Calu3 (cell line): ENCODE results near the gene HLCS. TPM values are rescaled to one million over a fixed set of nuclear protein-coding genes. Genes with fewer than 3 reads are reported as not detected.

Source experiments
- BruUV-seq: library from RNA; stranded (reverse); fragments of 400-500 nt; replicated peaks from 2 replicates; lab custom pipeline; 2021; lab: Mats Ljungman, UMichigan
- CTCF ChIA-PET: fragments of 300-600 bp; sonication (Branson Sonifier 250); formaldehyde crosslinking; loops from one replicate; lab custom pipeline; 2022; ENCODE audit warnings: antibody characterized with exemption; lab: Charles Lee
- DNase-seq: peaks from one replicate; pipeline ENCODE4 v3.0.0; 2022
- H3K27ac Mint-ChIP-seq: one replicate; pipeline ENCODE4 v1.8.0; 2022; ENCODE audit warnings: mixed read lengths; ENCODE audit not compliant: unreplicated experiment
- H3K27me3 Mint-ChIP-seq: one replicate; pipeline ENCODE4 v1.8.0; 2022; ENCODE audit warnings: mixed read lengths; ENCODE audit not compliant: unreplicated experiment
- H3K36me3 Mint-ChIP-seq: one replicate; pipeline ENCODE4 v1.8.0; 2022; ENCODE audit warnings: mild to moderate bottlenecking, moderate library complexity, mixed read lengths; ENCODE audit not compliant: insufficient read depth, unreplicated experiment
- H3K4me1 Mint-ChIP-seq: one replicate; pipeline ENCODE4 v1.8.0; 2022; ENCODE audit warnings: mild to moderate bottlenecking, low read depth, mixed read lengths; ENCODE audit not compliant: unreplicated experiment
- H3K4me3 Mint-ChIP-seq: one replicate; pipeline ENCODE4 v1.8.0; 2022; ENCODE audit warnings: mild to moderate bottlenecking, low read depth, moderate library complexity, mixed read lengths; ENCODE audit not compliant: unreplicated experiment
- H3K9me3 Mint-ChIP-seq: one replicate; pipeline ENCODE4 v1.8.0; 2022; ENCODE audit warnings: low read depth, mixed read lengths; ENCODE audit not compliant: unreplicated experiment
- intact Hi-C: fragments of 100-400 bp; cut with micrococcal nuclease; formaldehyde crosslinking; loops from one replicate; pipeline ENCODE4 v1.10.0; 2022; ENCODE audit not compliant: unreplicated experiment
- total RNA-seq: library from RNA; stranded (reverse); gene quantifications from 2 replicates; pipeline ENCODE4 v1.2.3, GENCODE V29; 2022
- TF ChIP-seq, protein P1 (sequence below): fragments of 200-600 bp; IDR thresholded peaks from one replicate; pipeline ENCODE4 v1.8.0; 2022; ENCODE audit warnings: antibody characterized with exemption; ENCODE audit not compliant: unreplicated experiment

Gene HLCS
- total RNA-seq, 1 experiment from 2014 or later = 18.4 TPM

- no peak overlapping the region for H3K27ac Mint-ChIP-seq
- no TSS peak for BruUV-seq
- peaks cover 9% of the 10 kb centered on the region for H3K4me1 Mint-ChIP-seq
- no peaks in the 10 kb centered on the region for H3K9me3 Mint-ChIP-seq
- no peaks in the 10 kb centered on the region for H3K36me3 Mint-ChIP-seq
- intact Hi-C loops = loop anchor here (2.0 kb wide), 1 partner anchor 35 kb away; no protein-coding TSS in a partner anchor
- H3K4me3 Mint-ChIP-seq = no peak overlapping the region
- no peaks in the 10 kb centered on the region for H3K27me3 Mint-ChIP-seq
- TF ChIP-seq, protein P1, sequence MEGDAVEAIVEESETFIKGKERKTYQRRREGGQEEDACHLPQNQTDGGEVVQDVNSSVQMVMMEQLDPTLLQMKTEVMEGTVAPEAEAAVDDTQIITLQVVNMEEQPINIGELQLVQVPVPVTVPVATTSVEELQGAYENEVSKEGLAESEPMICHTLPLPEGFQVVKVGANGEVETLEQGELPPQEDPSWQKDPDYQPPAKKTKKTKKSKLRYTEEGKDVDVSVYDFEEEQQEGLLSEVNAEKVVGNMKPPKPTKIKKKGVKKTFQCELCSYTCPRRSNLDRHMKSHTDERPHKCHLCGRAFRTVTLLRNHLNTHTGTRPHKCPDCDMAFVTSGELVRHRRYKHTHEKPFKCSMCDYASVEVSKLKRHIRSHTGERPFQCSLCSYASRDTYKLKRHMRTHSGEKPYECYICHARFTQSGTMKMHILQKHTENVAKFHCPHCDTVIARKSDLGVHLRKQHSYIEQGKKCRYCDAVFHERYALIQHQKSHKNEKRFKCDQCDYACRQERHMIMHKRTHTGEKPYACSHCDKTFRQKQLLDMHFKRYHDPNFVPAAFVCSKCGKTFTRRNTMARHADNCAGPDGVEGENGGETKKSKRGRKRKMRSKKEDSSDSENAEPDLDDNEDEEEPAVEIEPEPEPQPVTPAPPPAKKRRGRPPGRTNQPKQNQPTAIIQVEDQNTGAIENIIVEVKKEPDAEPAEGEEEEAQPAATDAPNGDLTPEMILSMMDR = no peak
- CTCF ChIA-PET = interaction anchor here (0.7 kb wide), 1 partner anchor 756 kb away, joined by 4 read pairs; no protein-coding TSS in a partner anchor
- no peak for DNase-seq
Measured at GRCh38 chr21:36807422-36807928, 159.0 kb downstream of the HLCS start.

DNA sequence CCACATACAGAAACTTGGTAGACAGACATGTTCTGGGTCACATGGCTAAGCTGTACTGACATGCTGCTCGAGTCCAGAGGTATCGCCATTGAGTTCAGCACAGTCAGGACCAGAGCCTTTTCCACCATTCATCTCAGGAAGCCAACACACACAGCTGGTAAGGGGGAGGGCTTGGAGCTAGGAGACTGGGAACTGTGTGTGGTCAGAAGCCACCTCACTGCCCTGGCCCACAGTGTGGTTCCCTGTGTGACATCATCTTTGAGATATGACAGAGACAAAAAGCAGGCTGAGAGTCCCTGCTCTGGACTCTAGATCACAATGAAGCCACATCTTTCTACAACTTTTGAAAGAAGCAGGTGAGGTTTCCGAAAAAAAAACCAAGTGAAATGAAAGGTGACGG is 160.4 kb downstream of the HLCS start:
- Mint-ChIP-seq H3K36me3 (no peaks in the 10 kb centered on the region), H3K27ac (no peak overlapping the region), H3K4me1 (peaks cover 9% of the 10 kb centered on the region), H3K4me3 (no peak overlapping the region), H3K27me3 (no peaks in the 10 kb centered on the region), H3K9me3 (no peaks in the 10 kb centered on the region)
- no TSS peak for BruUV-seq
- CTCF ChIA-PET = no interaction called here
- no peak for DNase-seq
- TF ChIP-seq, protein P1 = no peak
- intact Hi-C loops = loop anchor here (2.0 kb wide), 1 partner anchor 33 kb away; no protein-coding TSS in a partner anchor

DNA sequence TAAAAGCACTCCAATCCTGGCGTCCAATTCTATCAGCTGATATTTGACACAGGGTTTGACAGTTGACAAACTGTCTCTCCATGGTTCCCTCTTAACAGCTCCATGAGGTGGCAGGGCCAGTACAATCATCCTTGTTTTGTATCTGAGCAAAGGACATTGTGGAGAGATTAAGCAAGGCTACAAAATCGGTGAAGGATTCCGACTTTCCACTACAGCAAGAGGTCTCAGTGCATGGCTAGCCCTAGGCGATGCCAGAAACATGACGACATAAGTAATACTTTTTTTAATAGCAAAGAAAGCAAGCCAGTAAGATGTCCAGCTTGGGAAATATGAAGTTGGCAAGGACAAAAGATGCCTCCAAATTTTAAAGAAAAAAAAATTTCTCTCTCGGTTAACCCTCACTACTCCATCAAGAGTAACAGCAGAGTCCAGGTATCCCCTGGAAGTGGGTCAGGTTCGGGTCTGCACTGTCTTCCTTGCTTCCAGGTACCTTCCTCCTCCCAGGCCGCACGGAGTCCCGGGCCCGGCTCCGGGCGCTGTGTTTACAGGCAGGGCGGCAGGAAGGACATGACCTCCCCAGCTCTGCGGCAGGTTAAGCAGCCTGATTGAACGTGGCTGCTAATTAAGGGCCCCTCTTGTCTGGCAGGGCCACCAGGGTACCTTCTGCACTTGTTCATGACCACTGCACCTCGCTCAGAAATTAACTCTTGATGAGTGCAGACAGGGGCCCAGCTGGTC is 161.4 kb downstream of the HLCS start:
- BruUV-seq = no TSS peak
- no peaks in the 10 kb centered on the region for H3K27me3 Mint-ChIP-seq
- intact Hi-C loops = no loop called here
- no peaks in the 10 kb centered on the region for H3K36me3 Mint-ChIP-seq
- no peaks in the 10 kb centered on the region for H3K9me3 Mint-ChIP-seq
- DNase-seq = no peak
- CTCF ChIA-PET = no interaction called here
- no peak overlapping the region for H3K4me3 Mint-ChIP-seq
- peaks cover 9% of the 10 kb centered on the region for H3K4me1 Mint-ChIP-seq
- TF ChIP-seq, protein P1 = no peak
- H3K27ac Mint-ChIP-seq = no peak overlapping the region

DNA sequence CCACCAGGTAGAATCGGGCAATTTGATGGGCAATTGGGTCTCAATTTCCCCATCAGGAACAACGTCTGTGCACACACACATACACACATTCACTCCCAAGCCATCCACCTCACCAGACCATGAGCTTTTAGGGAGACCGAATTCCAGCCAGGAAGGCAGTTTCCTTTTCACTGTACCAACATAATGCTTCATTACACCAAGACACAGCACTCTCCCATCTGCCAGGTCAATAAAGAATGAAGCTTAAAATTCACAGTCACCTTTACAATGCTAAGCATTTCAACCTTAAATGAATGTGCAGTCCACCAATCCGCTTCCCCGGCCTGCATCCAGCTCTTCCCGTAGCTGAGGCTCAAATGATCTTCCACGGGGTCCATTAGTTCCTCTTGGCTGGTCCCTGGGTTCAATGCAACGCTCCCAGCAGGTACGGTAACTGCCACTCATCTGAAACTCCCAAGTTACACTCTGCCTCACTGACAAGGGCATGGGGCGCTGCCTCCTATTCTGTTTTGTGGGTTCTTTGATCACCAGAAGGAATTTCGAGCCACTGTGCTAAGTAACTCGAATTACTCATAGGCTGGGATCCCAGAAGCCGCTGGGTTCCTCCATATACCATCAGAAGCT is 162.5 kb downstream of the HLCS start:
- CTCF ChIA-PET = no interaction called here
- H3K4me3 Mint-ChIP-seq = no peak overlapping the region
- H3K27ac Mint-ChIP-seq = no peak overlapping the region
- intact Hi-C loops = no loop called here
- no peaks in the 10 kb centered on the region for H3K27me3 Mint-ChIP-seq
- DNase-seq = no peak
- TF ChIP-seq, protein P1 = no peak
- H3K36me3 Mint-ChIP-seq = no peaks in the 10 kb centered on the region
- H3K4me1 Mint-ChIP-seq = peaks cover 9% of the 10 kb centered on the region
- BruUV-seq = no TSS peak
- H3K9me3 Mint-ChIP-seq = no peaks in the 10 kb centered on the region
